Right hindlimb (tissue), 1 donor: ENCODE measurements around the gene CFAP20.

Experiments used
- DNase-seq: peaks from one replicate; pipeline ENCODE4 v3.0.0-alpha.2; 2018

CFAP20 gene

GRCh38 chr16:58123896-58124600 lies 5.1 kb downstream of the CFAP20 start:
- no peak for DNase-seq

GRCh38 chr16:58121132-58121531 lies 8.0 kb downstream of the CFAP20 start:
- no peak for DNase-seq

- DNase-seq, result no peak
Measured at GRCh38 chr16:58120234-58120633, 8.9 kb downstream of the CFAP20 start.

GRCh38 chr16:58119509-58119845 lies 9.7 kb downstream of the CFAP20 start:
- DNase-seq, result no peak

GRCh38 chr16:58118801-58119508 lies 10.2 kb downstream of the CFAP20 start:
- no peak for DNase-seq

- no peak for DNase-seq
Measured at GRCh38 chr16:58116529-58116928, 12.7 kb downstream of the CFAP20 start.

GRCh38 chr16:58116081-58116480 lies 13.1 kb downstream of the CFAP20 start:
- no peak for DNase-seq

- DNase-seq, result no peak
Measured at GRCh38 chr16:58114827-58115825, 14.1 kb downstream of the CFAP20 start.

- DNase-seq, result no peak
Measured at GRCh38 chr16:58111302-58111627, 17.9 kb downstream of the CFAP20 start.

- no peak for DNase-seq
Measured at GRCh38 chr16:58110571-58111301, 18.4 kb downstream of the CFAP20 start.

GRCh38 chr16:58109881-58110280 lies 19.3 kb downstream of the CFAP20 start:
- no peak for DNase-seq

- DNase-seq, result no peak
Measured at GRCh38 chr16:58109330-58109729, 19.9 kb downstream of the CFAP20 start.

GRCh38 chr16:58107709-58108108 lies 21.5 kb downstream of the CFAP20 start:
- no peak for DNase-seq

GRCh38 chr16:58107228-58107627 lies 22.0 kb downstream of the CFAP20 start:
- no peak for DNase-seq

GRCh38 chr16:58105631-58106030 lies 23.6 kb downstream of the CFAP20 start:
- DNase-seq, result no peak

- no peak for DNase-seq
Measured at GRCh38 chr16:58102665-58103392, 26.4 kb downstream of the CFAP20 start.

GRCh38 chr16:58099956-58100300 lies 29.3 kb downstream of the CFAP20 start:
- DNase-seq, result no peak

- DNase-seq, result peak; percentile 41
Measured at GRCh38 chr16:58099097-58099955, 29.9 kb downstream of the CFAP20 start.

GRCh38 chr16:58098207-58099096 lies 30.7 kb downstream of the CFAP20 start:
- no peak for DNase-seq

- DNase-seq, result no peak
Measured at GRCh38 chr16:58096249-58096648, 32.9 kb downstream of the CFAP20 start.
